HepG2 (cell line): ENCODE measurements around the gene CGGBP1.

Source experiments
- CENPT ChIP-seq: sonication (generic); formaldehyde crosslinking; IDR thresholded peaks from 2 replicates; pipeline ENCODE4 v1.8.0; 2022; ENCODE audit warnings: low read depth, mild to moderate bottlenecking, moderate library complexity, missing genetic modification reagents
- HDAC1 ChIP-seq: sonication (generic); formaldehyde crosslinking; IDR thresholded peaks from 2 replicates; pipeline ENCODE4 v1.5.1; 2020; ENCODE audit warnings: mild to moderate bottlenecking, missing genetic modification reagents
- MXD1 ChIP-seq: sonication (generic); formaldehyde crosslinking; IDR thresholded peaks from 2 replicates; pipeline ENCODE4 v1.4.0; 2020; ENCODE audit warnings: mild to moderate bottlenecking, missing genetic modification reagents
- ZNF766 ChIP-seq: sonication (generic); formaldehyde crosslinking; IDR thresholded peaks from 2 replicates; pipeline ENCODE4 v1.5.0; 2020; ENCODE audit warnings: missing genetic modification reagents, borderline replicate concordance

GRCh38 chr3:88075072-88075471 lies 16.3 kb upstream of the CGGBP1 start:
- TF ChIP-seq MXD1 (CRISPR knock-in tag) (no peak), ZNF766 (CRISPR knock-in tag) (no peak), CENPT (CRISPR knock-in tag) (no peak), HDAC1 (CRISPR knock-in tag) (no peak)
